Measurements from ENCODE around the gene PRDM1. TPM values are rescaled to one million over a fixed set of nuclear protein-coding genes. Genes with fewer than 3 reads are reported as not detected.
A peak's percentile ranks its signal among the peaks of the same experiment; 100 is the strongest.

The PRDM1 gene
- total and polyA plus RNA-seq, 2 donors (not counting 1 experiment from before 2014, with no cell fraction given): 6.9 to 9.6 TPM

DNA sequence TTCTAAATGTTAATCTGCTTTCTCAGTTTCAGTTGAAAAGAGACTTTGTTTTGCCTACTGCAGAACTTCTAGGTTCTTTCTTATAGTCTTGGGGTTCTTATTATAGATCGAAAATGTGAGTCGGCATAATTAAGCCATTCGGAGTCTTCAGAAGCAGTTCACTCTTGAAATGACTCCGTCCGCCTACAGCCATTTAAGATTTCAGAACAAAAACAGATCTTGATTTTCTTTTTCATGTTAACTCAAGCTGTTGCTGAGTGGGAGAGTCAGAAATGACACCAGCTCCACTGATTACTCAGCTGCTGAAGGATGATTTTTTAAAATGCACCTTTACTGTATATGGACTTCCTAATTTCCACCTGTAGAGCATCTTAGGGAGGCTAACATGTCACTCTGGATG, 15.9 kb downstream of the PRDM1 start:
- Histone ChIP-seq H3K36me3 (replicated peaks in 1 of 2; ENCODE audit: control extremely low read depth in 1 of 2, control insufficient read depth in 1 of 2, extremely low read depth in 1 of 2, insufficient read depth in 2 of 2, low read length in 1 of 2) (peaks cover 0 to 18% of the 10 kb centered on the region in 2 experiments), H3K4me2 (replicated peaks; ENCODE audit: low read depth, low read length, poor library complexity, severe bottlenecking) (no peak overlapping the region), H4K20me1 (ENCODE audit: control insufficient read depth, insufficient read depth, low read length, poor library complexity, severe bottlenecking) (no peaks in the 10 kb centered on the region), H3K27me3 (replicated peaks in 1 of 4; ENCODE audit: control extremely low read depth in 1 of 4, control insufficient read depth in 3 of 4, insufficient read depth in 4 of 4, low read length in 3 of 4) (no peaks in the 10 kb centered on the region), H3K27ac (ENCODE audit: low read length in 2 of 2) (no peak overlapping the region), H3K4me1 (ENCODE audit: control insufficient read depth in 2 of 2, insufficient read depth in 2 of 2, low read length in 2 of 2) (peaks cover 19 to 30% of the 10 kb centered on the region in 2 donors), H3K79me2 (ENCODE audit: control insufficient read depth, insufficient read depth, low read length) (no peaks in the 10 kb centered on the region), H2AFZ (ENCODE audit: insufficient read depth, low read depth, low read length, poor library complexity, severe bottlenecking) (no peak overlapping the region), H3K9ac (ENCODE audit: low read length) (no peak overlapping the region), H3K9me3 (ENCODE audit: control extremely low read depth in 1 of 3, control insufficient read depth in 2 of 3, insufficient read depth in 1 of 3, low read length in 2 of 3) (peaks cover 0 to 6% (median 0%) of the 10 kb centered on the region in 3 donors), H3K4me3 (ENCODE audit: control extremely low read depth in 1 of 5, extremely low read depth in 1 of 5, insufficient read depth in 1 of 5, low read depth in 2 of 5, low read length in 4 of 5) (no peak overlapping the region)
- Mint-ChIP-seq H3K27me3 (no peaks in the 10 kb centered on the region), H3K9me3 (ENCODE audit: insufficient read depth) (no peaks in the 10 kb centered on the region), H3K27ac (no peak overlapping the region), H3K4me1 (peaks cover 63% of the 10 kb centered on the region), H3K4me3 (no peak overlapping the region)
- ChIA-PET CTCF (no interaction called here), POLR2A (interaction anchor here (0.6 kb wide), 1 partner anchor 8 kb away, joined by 4 read pairs; no protein-coding TSS in a partner anchor)
- ATAC-seq (ENCODE audit: low read depth) (no peak), DNase-seq (no peak)
- no CpG with 5 or more reads among the region's 5 CpGs for WGBS (ENCODE audit: insufficient coverage)
- intact Hi-C loops (cut with micrococcal nuclease): loop anchor here (1.0 kb wide), 1 partner anchor 108 kb away; no protein-coding TSS in a partner anchor
- TF ChIP-seq, protein P1, sequence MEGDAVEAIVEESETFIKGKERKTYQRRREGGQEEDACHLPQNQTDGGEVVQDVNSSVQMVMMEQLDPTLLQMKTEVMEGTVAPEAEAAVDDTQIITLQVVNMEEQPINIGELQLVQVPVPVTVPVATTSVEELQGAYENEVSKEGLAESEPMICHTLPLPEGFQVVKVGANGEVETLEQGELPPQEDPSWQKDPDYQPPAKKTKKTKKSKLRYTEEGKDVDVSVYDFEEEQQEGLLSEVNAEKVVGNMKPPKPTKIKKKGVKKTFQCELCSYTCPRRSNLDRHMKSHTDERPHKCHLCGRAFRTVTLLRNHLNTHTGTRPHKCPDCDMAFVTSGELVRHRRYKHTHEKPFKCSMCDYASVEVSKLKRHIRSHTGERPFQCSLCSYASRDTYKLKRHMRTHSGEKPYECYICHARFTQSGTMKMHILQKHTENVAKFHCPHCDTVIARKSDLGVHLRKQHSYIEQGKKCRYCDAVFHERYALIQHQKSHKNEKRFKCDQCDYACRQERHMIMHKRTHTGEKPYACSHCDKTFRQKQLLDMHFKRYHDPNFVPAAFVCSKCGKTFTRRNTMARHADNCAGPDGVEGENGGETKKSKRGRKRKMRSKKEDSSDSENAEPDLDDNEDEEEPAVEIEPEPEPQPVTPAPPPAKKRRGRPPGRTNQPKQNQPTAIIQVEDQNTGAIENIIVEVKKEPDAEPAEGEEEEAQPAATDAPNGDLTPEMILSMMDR (IDR thresholded peaks at IDR 0.05): no peak
- TF ChIP-seq EZH2 (IDR thresholded peaks at IDR 0.05; ENCODE audit: borderline replicate concordance, insufficient read depth, low read depth, low read length, poor library complexity, severe bottlenecking): no peak

DNA sequence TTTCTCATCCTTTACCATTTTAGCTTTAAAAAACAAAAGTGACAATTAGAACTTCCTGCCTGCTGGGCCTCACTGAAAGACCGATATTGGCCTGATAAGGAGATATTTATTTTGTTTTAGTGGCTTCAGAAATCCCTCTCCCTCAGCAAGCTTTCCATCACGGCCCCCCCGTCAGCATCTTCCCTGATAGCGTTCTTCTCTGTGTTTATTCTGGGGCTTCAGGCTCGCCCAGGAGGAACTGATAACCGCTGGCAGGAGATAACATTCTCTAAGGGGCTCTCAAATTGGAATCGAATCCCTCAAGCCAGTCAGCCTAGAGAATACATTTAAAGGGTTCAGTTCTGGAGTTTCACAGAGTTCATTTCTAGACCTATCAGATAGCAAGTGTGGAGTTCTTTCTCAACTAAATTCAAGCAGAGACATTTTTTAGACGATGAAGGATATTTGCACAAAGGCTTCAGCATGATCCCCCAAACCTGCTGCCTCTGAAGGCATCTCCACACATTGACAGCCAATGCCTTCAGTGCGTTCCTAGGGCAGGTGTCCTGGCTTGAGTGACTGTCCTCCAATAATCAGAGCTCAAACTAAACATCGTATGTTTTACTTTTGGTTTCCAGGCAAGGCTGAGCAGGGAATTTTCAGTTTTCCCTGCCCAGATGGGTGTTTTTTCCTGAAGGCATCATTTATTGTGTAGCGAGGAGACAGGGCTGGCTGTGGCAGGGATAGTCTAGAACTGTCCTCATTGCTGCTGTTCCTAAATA, 17.0 kb downstream of the PRDM1 start:
- intact Hi-C loops (cut with micrococcal nuclease): loop anchor here (1.0 kb wide), 1 partner anchor 109 kb away; no protein-coding TSS in a partner anchor
- Histone ChIP-seq H3K36me3 (replicated peaks in 1 of 2; ENCODE audit: control extremely low read depth in 1 of 2, control insufficient read depth in 1 of 2, extremely low read depth in 1 of 2, insufficient read depth in 2 of 2, low read length in 1 of 2) (peaks cover 0 to 19% of the 10 kb centered on the region in 2 experiments), H3K9ac (ENCODE audit: low read length) (peak overlapping the region; percentile 30), H3K4me3 (ENCODE audit: control extremely low read depth in 1 of 5, extremely low read depth in 1 of 5, insufficient read depth in 1 of 5, low read depth in 2 of 5, low read length in 4 of 5) (peak overlapping the region in 2 of 5 experiments; percentile 17 to 18), H3K9me3 (ENCODE audit: control extremely low read depth in 1 of 3, control insufficient read depth in 2 of 3, insufficient read depth in 1 of 3, low read length in 2 of 3) (peaks cover 0 to 6% (median 0%) of the 10 kb centered on the region in 3 donors), H3K27me3 (replicated peaks in 1 of 4; ENCODE audit: control extremely low read depth in 1 of 4, control insufficient read depth in 3 of 4, insufficient read depth in 4 of 4, low read length in 3 of 4) (no peaks in the 10 kb centered on the region), H4K20me1 (ENCODE audit: control insufficient read depth, insufficient read depth, low read length, poor library complexity, severe bottlenecking) (no peaks in the 10 kb centered on the region), H3K4me2 (replicated peaks; ENCODE audit: low read depth, low read length, poor library complexity, severe bottlenecking) (peak overlapping the region; percentile 55), H3K4me1 (ENCODE audit: control insufficient read depth in 2 of 2, insufficient read depth in 2 of 2, low read length in 2 of 2) (peaks cover 16 to 26% of the 10 kb centered on the region in 2 donors), H2AFZ (ENCODE audit: insufficient read depth, low read depth, low read length, poor library complexity, severe bottlenecking) (no peak overlapping the region), H3K27ac (ENCODE audit: low read length in 2 of 2) (no peak overlapping the region), H3K79me2 (ENCODE audit: control insufficient read depth, insufficient read depth, low read length) (no peaks in the 10 kb centered on the region)
- peaks cover 52% of the 10 kb centered on the region for H3K4me1 Mint-ChIP-seq
- ChIA-PET POLR2A (no interaction called here), CTCF (no interaction called here)
- DNase-seq: no peak
- no peaks in the 10 kb centered on the region for H3K9me3 Mint-ChIP-seq (ENCODE audit: insufficient read depth)
- no peak for ATAC-seq (ENCODE audit: low read depth)
- H3K4me3 Mint-ChIP-seq: peak overlapping the region; percentile 77
- TF ChIP-seq, protein P1 (IDR thresholded peaks at IDR 0.05): no peak
- no peak for TF ChIP-seq EZH2 (IDR thresholded peaks at IDR 0.05; ENCODE audit: borderline replicate concordance, insufficient read depth, low read depth, low read length, poor library complexity, severe bottlenecking)
- no peaks in the 10 kb centered on the region for H3K27me3 Mint-ChIP-seq
- H3K27ac Mint-ChIP-seq: no peak overlapping the region
- WGBS (ENCODE audit: insufficient coverage): 93% methylated on average over 5 of the region's 11 CpGs
